Activated B cell treated with CpG ODN at 0.5 μM for 24 hours (primary cell): ENCODE measurements around the gene PLEKHA8. TPM values are rescaled to one million over a fixed set of nuclear protein-coding genes. Genes with fewer than 3 reads are reported as not detected.
A peak's percentile ranks its signal among the peaks of the same experiment; 100 is the strongest.

Source experiments
- ATAC-seq: fragments of 200-7000 bp; cut with Tn5 transposase; one replicate; pipeline ENCODE4 v1.10.0; 2021; ENCODE audit warnings: low read depth, mild to moderate bottlenecking, moderate library complexity
- CTCF ChIA-PET: fragments of 350-600 bp; sonication (Branson Sonifier 250); formaldehyde crosslinking; loops from one replicate; lab custom pipeline; 2021; ENCODE audit warnings: antibody characterized with exemption; lab: Charles Lee
- POLR2A ChIA-PET: fragments of 350-600 bp; sonication (Branson Sonifier 250); formaldehyde crosslinking; loops from one replicate; lab custom pipeline; 2021; ENCODE audit warnings: antibody characterized with exemption; lab: Charles Lee
- DNase-seq: peaks from one replicate; pipeline ENCODE4 v3.0.0; 2022
- H3K27ac Mint-ChIP-seq: one replicate; pipeline ENCODE4 v1.8.0; 2020; ENCODE audit warnings: mixed read lengths
- H3K27me3 Mint-ChIP-seq: one replicate; pipeline ENCODE4 v1.8.0; 2021; ENCODE audit warnings: mixed read lengths
- H3K36me3 Mint-ChIP-seq: one replicate; pipeline ENCODE4 v1.8.0; 2021; ENCODE audit warnings: low read depth, mixed read lengths
- H3K4me1 Mint-ChIP-seq: one replicate; pipeline ENCODE4 v1.8.0; 2021; ENCODE audit warnings: mixed read lengths
- H3K4me3 Mint-ChIP-seq: one replicate; pipeline ENCODE4 v1.8.0; 2020; ENCODE audit warnings: mild to moderate bottlenecking, mixed read lengths
- H3K9me3 Mint-ChIP-seq: one replicate; pipeline ENCODE4 v1.8.0; 2020; ENCODE audit warnings: mixed read lengths
- CTCF ChIP-seq: fragments of 200-600 bp; IDR thresholded peaks from one replicate; pipeline ENCODE4 v1.8.0; 2022; ENCODE audit warnings: antibody characterized with exemption, mild to moderate bottlenecking
- intact Hi-C: fragments of 100-400 bp; cut with micrococcal nuclease; formaldehyde crosslinking; loops from one replicate; pipeline ENCODE4 v1.15.1; 2024
- total RNA-seq: library from RNA; stranded (reverse); gene quantifications from 2 replicates; pipeline ENCODE4 v1.2.3, GENCODE V29; 2022

The PLEKHA8 gene
- total RNA-seq, 1 donor from 2014 or later: 9.3 TPM

- intact Hi-C loops: no loop called here
- H3K4me1 Mint-ChIP-seq: no peaks in the 10 kb centered on the region
- no peaks in the 10 kb centered on the region for H3K36me3 Mint-ChIP-seq
- ATAC-seq (no peak), DNase-seq (no peak)
- H3K4me3 Mint-ChIP-seq: no peak overlapping the region
- H3K27ac Mint-ChIP-seq: no peak overlapping the region
- TF ChIP-seq CTCF: no peak
- POLR2A ChIA-PET: interaction anchor here (0.8 to 1.2 kb wide), 2 partner anchors 10 to 11 kb away, joined by 3 to 4 read pairs; partner anchors contain the start of gene MTURN
- H3K9me3 Mint-ChIP-seq: no peaks in the 10 kb centered on the region
- H3K27me3 Mint-ChIP-seq: no peaks in the 10 kb centered on the region
- CTCF ChIA-PET: interaction anchor here (1.2 kb wide), 1 partner anchor 207 kb away, joined by 3 read pairs; no protein-coding TSS in a partner anchor
Measured at GRCh38 chr7:30146127-30146612, 118.0 kb downstream of the PLEKHA8 start.

GRCh38 chr7:30147223-30147622 is 119.0 kb downstream of the PLEKHA8 start:
- H3K36me3 Mint-ChIP-seq: no peaks in the 10 kb centered on the region
- H3K4me1 Mint-ChIP-seq: no peaks in the 10 kb centered on the region
- intact Hi-C loops: no loop called here
- ATAC-seq: no peak
- H3K27me3 Mint-ChIP-seq: no peaks in the 10 kb centered on the region
- POLR2A ChIA-PET: interaction anchor here (0.5 to 0.7 kb wide), 2 partner anchors 12 to 333 kb away, joined by 3 read pairs; no protein-coding TSS in a partner anchor
- no peak overlapping the region for H3K4me3 Mint-ChIP-seq
- H3K9me3 Mint-ChIP-seq: no peaks in the 10 kb centered on the region
- CTCF ChIA-PET: no interaction called here
- no peak for DNase-seq
- no peak overlapping the region for H3K27ac Mint-ChIP-seq
- no peak for TF ChIP-seq CTCF

GRCh38 chr7:30147785-30148184 is 119.6 kb downstream of the PLEKHA8 start:
- Mint-ChIP-seq H3K4me1 (no peaks in the 10 kb centered on the region), H3K9me3 (no peaks in the 10 kb centered on the region), H3K36me3 (no peaks in the 10 kb centered on the region), H3K27me3 (no peaks in the 10 kb centered on the region), H3K27ac (no peak overlapping the region), H3K4me3 (no peak overlapping the region)
- CTCF ChIA-PET: no interaction called here
- POLR2A ChIA-PET: interaction anchor here (0.7 kb wide), 1 partner anchor 12 kb away, joined by 3 read pairs; no protein-coding TSS in a partner anchor
- no peak for ATAC-seq
- TF ChIP-seq CTCF: no peak
- DNase-seq: no peak
- intact Hi-C loops: no loop called here

GRCh38 chr7:30148426-30148825 is 120.2 kb downstream of the PLEKHA8 start:
- Mint-ChIP-seq H3K4me3 (peak overlapping the region; percentile 72), H3K27ac (no peak overlapping the region), H3K9me3 (no peaks in the 10 kb centered on the region), H3K27me3 (no peaks in the 10 kb centered on the region), H3K36me3 (no peaks in the 10 kb centered on the region), H3K4me1 (no peaks in the 10 kb centered on the region)
- intact Hi-C loops: no loop called here
- TF ChIP-seq CTCF: no peak
- DNase-seq: no peak
- no peak for ATAC-seq
- ChIA-PET CTCF (no interaction called here), POLR2A (interaction anchor here (0.9 to 1.1 kb wide), 2 partner anchors 11 to 13 kb away, joined by 3 to 5 read pairs; no protein-coding TSS in a partner anchor)

GRCh38 chr7:30148951-30149459 is 120.8 kb downstream of the PLEKHA8 start:
- Mint-ChIP-seq H3K9me3 (no peaks in the 10 kb centered on the region), H3K27me3 (no peaks in the 10 kb centered on the region), H3K4me1 (no peaks in the 10 kb centered on the region), H3K36me3 (no peaks in the 10 kb centered on the region), H3K4me3 (peak overlapping the region; percentile 72), H3K27ac (peak overlapping the region; percentile 72)
- ChIA-PET CTCF (no interaction called here), POLR2A (interaction anchor here (0.6 to 1.1 kb wide), 3 partner anchors 12 to 27 kb away, joined by 3 to 5 read pairs (median 3); no protein-coding TSS in a partner anchor)
- intact Hi-C loops: no loop called here
- TF ChIP-seq CTCF: no peak
- ATAC-seq (peak; percentile 82), DNase-seq (peak; percentile 27)
